SKM-1 treated with dmso at 0.1 percent for 144 hours (cell line): Measurements from ENCODE around the gene FAM118A.
"Not testable (repeated sequence)": the region's sequence is repeated elsewhere in the genome, so short reads cannot be mapped to it uniquely, and the experiment has no call there.

Source experiments
- DNase-seq: peaks from one replicate; lab custom pipeline; 2025; ENCODE audit not compliant: unreplicated experiment; lab: John Stamatoyannopoulos, UW

Gene FAM118A

GRCh38 chr22:45329530-45329936, 19.8 kb downstream of the FAM118A start:
- DNase-seq: no peak

- DNase-seq: no peak
Measured at GRCh38 chr22:45330548-45330947, 20.8 kb downstream of the FAM118A start.

- DNase-seq: no peak
Measured at GRCh38 chr22:45331486-45331885, 21.8 kb downstream of the FAM118A start.

- DNase-seq: no peak
Measured at GRCh38 chr22:45332001-45332400, 22.3 kb downstream of the FAM118A start.

GRCh38 chr22:45334068-45334467, 24.3 kb downstream of the FAM118A start:
- no peak for DNase-seq

GRCh38 chr22:45334528-45334927, 24.8 kb downstream of the FAM118A start:
- DNase-seq: no peak

GRCh38 chr22:45335021-45335818, 25.5 kb downstream of the FAM118A start:
- DNase-seq: no peak

GRCh38 chr22:45335854-45336522, 26.3 kb downstream of the FAM118A start:
- DNase-seq: no peak

GRCh38 chr22:45336971-45337431, 27.3 kb downstream of the FAM118A start:
- DNase-seq: no peak

GRCh38 chr22:45337536-45337935, 27.8 kb downstream of the FAM118A start:
- no peak for DNase-seq

GRCh38 chr22:45338795-45339194, 29.1 kb downstream of the FAM118A start:
- DNase-seq: no peak

GRCh38 chr22:45340323-45340722, 30.6 kb downstream of the FAM118A start:
- DNase-seq: no peak

- DNase-seq: no peak
Measured at GRCh38 chr22:45341498-45341897, 31.8 kb downstream of the FAM118A start.

GRCh38 chr22:45343143-45343542, 33.4 kb downstream of the FAM118A start:
- DNase-seq: no peak

- no peak for DNase-seq
Measured at GRCh38 chr22:45344334-45344733, 34.6 kb downstream of the FAM118A start.

GRCh38 chr22:45349916-45350315, 40.2 kb downstream of the FAM118A start:
- DNase-seq: no peak

GRCh38 chr22:45351956-45352355, 42.2 kb downstream of the FAM118A start:
- no peak for DNase-seq

GRCh38 chr22:45352757-45353156, 43.0 kb downstream of the FAM118A start:
- DNase-seq: not testable (repeated sequence)

- DNase-seq: no peak
Measured at GRCh38 chr22:45353786-45354185, 44.1 kb downstream of the FAM118A start.

- no peak for DNase-seq
Measured at GRCh38 chr22:45357490-45357889, 47.8 kb downstream of the FAM118A start.

- no peak for DNase-seq
Measured at GRCh38 chr22:45358127-45358526, 48.4 kb downstream of the FAM118A start.

- DNase-seq: no peak
Measured at GRCh38 chr22:45359627-45360026, 49.9 kb downstream of the FAM118A start.
